Effector memory CD4-positive, alpha-beta T cell (primary cell): Measurements from ENCODE around the gene IFT27.

ENCODE experiments used
- DNase-seq, 3 donors: peaks; one replicate each; pipeline ENCODE4 v3.0.0-alpha.2; 2020
- H3K27ac ChIP-seq: 2 replicates; pipeline ENCODE4 v1.7.0; 2013; ENCODE audit warnings: mild to moderate bottlenecking, low read length, moderate library complexity; ENCODE audit not compliant: insufficient read depth, poor library complexity, severe bottlenecking
- H3K27me3 ChIP-seq: replicated peaks from 2 replicates; pipeline ENCODE4 v1.7.0; 2013; ENCODE audit warnings: mild to moderate bottlenecking, low read length; ENCODE audit not compliant: insufficient read depth, control insufficient read depth, poor library complexity, severe bottlenecking
- H3K36me3 ChIP-seq: 2 replicates; pipeline ENCODE4 v1.7.0; 2013; ENCODE audit warnings: mild to moderate bottlenecking, low read length, moderate library complexity; ENCODE audit not compliant: control insufficient read depth, insufficient read depth
- H3K4me1 ChIP-seq: 2 replicates; pipeline ENCODE4 v1.7.0; 2013; ENCODE audit warnings: low read length, mild to moderate bottlenecking; ENCODE audit not compliant: control insufficient read depth, insufficient read depth, poor library complexity, severe bottlenecking
- H3K4me3 ChIP-seq: 2 replicates; pipeline ENCODE4 v1.7.0; 2013; ENCODE audit warnings: low read length, low read depth, mild to moderate bottlenecking; ENCODE audit not compliant: insufficient read depth, poor library complexity, severe bottlenecking
- H3K9me3 ChIP-seq: 2 replicates; pipeline ENCODE4 v1.7.0; 2013; ENCODE audit warnings: mild to moderate bottlenecking, low read length, moderate library complexity; ENCODE audit not compliant: control insufficient read depth
- total RNA-seq, 3 donors: gene quantifications; one replicate each; lab custom pipeline; 2026; lab: John Stamatoyannopoulos, UW

Gene IFT27
- total RNA-seq = 13.6 to 15.7 (median 13.7) reads per million in 3 donors

- H3K4me1 ChIP-seq = peaks cover 12% of the 10 kb centered on the region
- H3K27ac ChIP-seq = peak within 1 kb of the TSS; percentile 82
Observed at GRCh38 chr22:36775964-36776669, at the start of gene IFT27. Gene IFT27, minus strand, starts transcription at chr22:36776119. Its CDS starts 412 bp downstream, at chr22:36775707.

GRCh38 chr22:36824655-36825054, 48.7 kb upstream of the IFT27 start:
- Histone ChIP-seq H3K4me3 (no peak overlapping the region), H3K27ac (no peak overlapping the region), H3K4me1 (no peaks in the 10 kb centered on the region), H3K27me3 (no peaks in the 10 kb centered on the region), H3K9me3 (no peaks in the 10 kb centered on the region), H3K36me3 (no peaks in the 10 kb centered on the region)
- DNase-seq = no peak

More at GRCh38 chr22:36775964-36776669, at the start of gene IFT27:
- DNase-seq = peak; percentile 94 to 98 (median 98)
- H3K9me3 ChIP-seq = no peaks in the 10 kb centered on the region
- peak within 1 kb of the TSS; percentile 55 for H3K4me3 ChIP-seq
- no peaks in the 10 kb centered on the region for H3K36me3 ChIP-seq
- no peaks in the 10 kb centered on the region for H3K27me3 ChIP-seq

- H3K27ac ChIP-seq = no peak overlapping the region
Observed at GRCh38 chr22:36823186-36823839, 47.4 kb upstream of the IFT27 start.

GRCh38 chr22:36822581-36822980, 46.7 kb upstream of the IFT27 start:
- no peaks in the 10 kb centered on the region for H3K4me1 ChIP-seq
- DNase-seq = no peak
- no peaks in the 10 kb centered on the region for H3K9me3 ChIP-seq
- peaks cover 10% of the 10 kb centered on the region for H3K27me3 ChIP-seq
- H3K4me3 ChIP-seq = no peak overlapping the region
- no peak overlapping the region for H3K27ac ChIP-seq
- no peaks in the 10 kb centered on the region for H3K36me3 ChIP-seq

More at GRCh38 chr22:36823186-36823839, 47.4 kb upstream of the IFT27 start:
- H3K9me3 ChIP-seq = no peaks in the 10 kb centered on the region
- no peak for DNase-seq
- no peaks in the 10 kb centered on the region for H3K4me1 ChIP-seq
- no peak overlapping the region for H3K4me3 ChIP-seq
- H3K36me3 ChIP-seq = no peaks in the 10 kb centered on the region
- H3K27me3 ChIP-seq = peaks cover 7% of the 10 kb centered on the region

GRCh38 chr22:36819112-36819511, 43.2 kb upstream of the IFT27 start:
- H3K27ac ChIP-seq = no peak overlapping the region
- no peaks in the 10 kb centered on the region for H3K9me3 ChIP-seq
- H3K4me3 ChIP-seq = no peak overlapping the region
- peaks cover 10% of the 10 kb centered on the region for H3K4me1 ChIP-seq
- DNase-seq = no peak
- no peaks in the 10 kb centered on the region for H3K36me3 ChIP-seq
- peaks cover 31% of the 10 kb centered on the region for H3K27me3 ChIP-seq

- no peak overlapping the region for H3K4me3 ChIP-seq
- H3K27me3 ChIP-seq = peaks cover 31% of the 10 kb centered on the region
- H3K9me3 ChIP-seq = no peaks in the 10 kb centered on the region
- H3K4me1 ChIP-seq = peaks cover 10% of the 10 kb centered on the region
- H3K36me3 ChIP-seq = no peaks in the 10 kb centered on the region
- no peak for DNase-seq
- H3K27ac ChIP-seq = no peak overlapping the region
Observed at GRCh38 chr22:36818010-36818642, 42.2 kb upstream of the IFT27 start.

- DNase-seq = no peak
- peaks cover 10% of the 10 kb centered on the region for H3K4me1 ChIP-seq
- no peak overlapping the region for H3K4me3 ChIP-seq
- no peaks in the 10 kb centered on the region for H3K36me3 ChIP-seq
- peaks cover 31% of the 10 kb centered on the region for H3K27me3 ChIP-seq
- no peak overlapping the region for H3K27ac ChIP-seq
- H3K9me3 ChIP-seq = no peaks in the 10 kb centered on the region
Observed at GRCh38 chr22:36817525-36817848, 41.6 kb upstream of the IFT27 start.

- Histone ChIP-seq H3K27me3 (peaks cover 31% of the 10 kb centered on the region), H3K4me1 (peaks cover 10% of the 10 kb centered on the region), H3K9me3 (no peaks in the 10 kb centered on the region), H3K27ac (no peak within 1 kb of the TSS), H3K36me3 (no peaks in the 10 kb centered on the region), H3K4me3 (no peak within 1 kb of the TSS)
- no peak for DNase-seq
Observed at GRCh38 chr22:36816636-36817524, 41.0 kb upstream of the IFT27 start, which contains the start of gene PVALB. Gene PVALB, minus strand, starts transcription at chr22:36817035. Its CDS starts 30 bp downstream, at chr22:36817005.

GRCh38 chr22:36816339-36816635, 40.4 kb upstream of the IFT27 start:
- no peak overlapping the region for H3K27ac ChIP-seq

More at GRCh38 chr22:36816339-36816635, 40.4 kb upstream of the IFT27 start:
- Histone ChIP-seq H3K4me1 (peaks cover 10% of the 10 kb centered on the region), H3K9me3 (no peaks in the 10 kb centered on the region), H3K36me3 (no peaks in the 10 kb centered on the region), H3K4me3 (no peak overlapping the region), H3K27me3 (peaks cover 31% of the 10 kb centered on the region)
- DNase-seq = no peak
